ENCODE results near the gene SYT8. TPM values are rescaled to one million over a fixed set of nuclear protein-coding genes. Genes with fewer than 3 reads are reported as not detected.
"Not testable (repeated sequence)": the region's sequence is repeated elsewhere in the genome, so short reads cannot be mapped to it uniquely, and the experiment has no call there.

The SYT8 gene
- total and polyA plus RNA-seq, 2 of the 8 experiments (the other 6 are each of a cell fraction or from before 2014, with no cell fraction given): not detected

GRCh38 chr11:1886551-1886950 lies 51.8 kb downstream of the SYT8 start:
- H2BK12ac ChIP-seq (ENCODE audit: low read depth, low read length); H3K56ac ChIP-seq (replicated peaks; ENCODE audit: insufficient read length, low read depth, low read length); H2BK15ac ChIP-seq (ENCODE audit: low read length); H3K23ac ChIP-seq (ENCODE audit: insufficient read length); H2BK20ac ChIP-seq (ENCODE audit: low read length); H4K5ac ChIP-seq (ENCODE audit: insufficient read length, low read depth, low read length); H4K8ac ChIP-seq (ENCODE audit: extremely low read depth, insufficient read depth, low read length); H2AK5ac ChIP-seq (ENCODE audit: low read depth, low read length); FAIRE-seq; H3K79me1 ChIP-seq (ENCODE audit: low read depth, low read length); H4K91ac ChIP-seq (replicated peaks; ENCODE audit: insufficient read length, low read length); H4K20me1 ChIP-seq (replicated peaks in 1 of 2; ENCODE audit: control insufficient read depth in 1 of 2, insufficient read depth in 2 of 2, low read length in 2 of 2); DNase-seq (ENCODE audit: low read depth in 1 of 2, low spot score in 2 of 2); H3K36me3 ChIP-seq (ENCODE audit: control insufficient read depth in 2 of 4, insufficient read depth in 4 of 4, low read length in 3 of 4); H3K4me3 ChIP-seq (ENCODE audit: extremely low read depth in 1 of 4, insufficient read depth in 2 of 4, low read depth in 3 of 4, low read length in 4 of 4); H3K4me1 ChIP-seq (replicated peaks in 1 of 4; ENCODE audit: control insufficient read depth in 3 of 4, insufficient read depth in 4 of 4, low read length in 3 of 4); H3K79me2 ChIP-seq (ENCODE audit: control insufficient read depth in 1 of 2, insufficient read depth in 2 of 2, low read length in 2 of 2); H2BK5ac ChIP-seq (ENCODE audit: low read depth, low read length); H3K18ac ChIP-seq (ENCODE audit: extremely low read depth, low read length); POLR2A ChIA-PET (ENCODE audit: partially characterized antibody); H2AFZ ChIP-seq (ENCODE audit: low read length); H3K27me3 ChIP-seq (replicated peaks in 1 of 4; ENCODE audit: control insufficient read depth in 3 of 4, extremely low read depth in 1 of 4, insufficient read depth in 3 of 4, low read length in 3 of 4); H3K9ac ChIP-seq (replicated peaks in 1 of 4; ENCODE audit: extremely low read depth in 1 of 4, low read depth in 3 of 4, low read length in 3 of 4); H2BK120ac ChIP-seq (replicated peaks; ENCODE audit: low read depth, low read length); H3K4me2 ChIP-seq (ENCODE audit: insufficient read depth in 1 of 2, low read depth in 2 of 2, low read length in 2 of 2); H3K9me3 ChIP-seq (ENCODE audit: insufficient read depth in 2 of 2, low read depth in 1 of 2, low read length in 1 of 2); H3K14ac ChIP-seq (ENCODE audit: insufficient read length); H3K4ac ChIP-seq (replicated peaks; ENCODE audit: insufficient read length, low read depth, low read length); H3K27ac ChIP-seq (ENCODE audit: low read depth, low read length): not testable (repeated sequence)
- WGBS, 2 experiments (ENCODE audit: extremely low coverage in 1 of 2, insufficient coverage in 1 of 2, insufficient read length in 1 of 2, insufficient replicate concordance in 2 of 2, low coverage in 1 of 2, low lambda C conversion rate in 2 of 2, missing lambda C conversion rate in 1 of 2): 83% methylated on average over 13 of the region's 13 CpGs; no CpG with 5 or more reads in 1 of the 2 experiments
- CTCF ChIA-PET (ENCODE audit: partially characterized antibody): interaction anchor here (1.6 to 1.8 kb wide), 2 partner anchors 8 to 10 kb away, joined by 6 to 7 read pairs; no protein-coding TSS in a partner anchor
- H3K23me2 ChIP-seq (ENCODE audit: low read depth, low read length): peaks cover 16% of the 10 kb centered on the region; the same call in 1 of the 2 replicates

Small RNA genes lying within 50 kb of the gene (microRNA-seq; reads per million reads assigned to microRNA genes)
- gene MIR4298 (ENCODE audit: borderline microRNAs expressed in 2 of 2, borderline number of aligned reads in 2 of 2, borderline replicate concordance in 1 of 2) (0 reads per million in 2 experiments), gene MIR7847 (ENCODE audit: borderline microRNAs expressed in 2 of 2, borderline number of aligned reads in 2 of 2, borderline replicate concordance in 1 of 2) (0 reads per million in 2 experiments)

Small RNA genes lying within 50 kb of the gene (small RNA-seq; reads per million reads assigned to genes)
- not detected for gene AC051649.1 (ENCODE audit: insufficient read depth)
- gene MIR4298 (ENCODE audit: insufficient read depth): not detected

Other genes with a start within 250 kb of the SYT8 start
- not detected in 2 replicates for gene KRTAP5-1, start 249.7 kb upstream of the SYT8 start, total RNA-seq (2021; fragmentation: NEBNext Ultra II Directional; extraction: Animal tissue kit (Norgen Biotek cat#: 25700))
- gene KRTAP5-1, start 249.7 kb upstream of the SYT8 start, polyA plus RNA-seq (2011; rRNA removed): not detected in 2 replicates
- not detected in 2 replicates for gene KRTAP5-2, start 236.7 kb upstream of the SYT8 start, total RNA-seq (2021; fragmentation: NEBNext Ultra II Directional; extraction: Animal tissue kit (Norgen Biotek cat#: 25700))
- not detected in 2 replicates for gene KRTAP5-2, start 236.7 kb upstream of the SYT8 start, polyA plus RNA-seq (2011; rRNA removed)
- not detected in 2 replicates for gene KRTAP5-3, start 226.5 kb upstream of the SYT8 start, total RNA-seq (2021; fragmentation: NEBNext Ultra II Directional; extraction: Animal tissue kit (Norgen Biotek cat#: 25700))
- gene KRTAP5-3, start 226.5 kb upstream of the SYT8 start, polyA plus RNA-seq (2011; rRNA removed): not detected in 2 replicates
- not detected in 2 replicates for gene KRTAP5-4, start 212.9 kb upstream of the SYT8 start, total RNA-seq (2021; fragmentation: NEBNext Ultra II Directional; extraction: Animal tissue kit (Norgen Biotek cat#: 25700))
- gene KRTAP5-4, start 212.9 kb upstream of the SYT8 start, polyA plus RNA-seq (2011; rRNA removed): not detected in 2 replicates
- gene KRTAP5-5, start 205.2 kb upstream of the SYT8 start, total RNA-seq (2021; fragmentation: NEBNext Ultra II Directional; extraction: Animal tissue kit (Norgen Biotek cat#: 25700)): not detected in 2 replicates
- 0.09 TPM in 1 of 2 replicates, not detected in the other for gene KRTAP5-5, start 205.2 kb upstream of the SYT8 start, polyA plus RNA-seq (2011; rRNA removed)
- not detected in 2 replicates for gene KRTAP5-6, start 137.8 kb upstream of the SYT8 start, total RNA-seq (2021; fragmentation: NEBNext Ultra II Directional; extraction: Animal tissue kit (Norgen Biotek cat#: 25700))
- not detected in 2 replicates for gene KRTAP5-6, start 137.8 kb upstream of the SYT8 start, polyA plus RNA-seq (2011; rRNA removed)
- gene IFITM10, start 84.4 kb upstream of the SYT8 start, total RNA-seq (2021; fragmentation: NEBNext Ultra II Directional; extraction: Animal tissue kit (Norgen Biotek cat#: 25700)): 0.22 and 0.23 TPM in 2 replicates
- 0.08 and 0.14 TPM in 2 replicates for gene IFITM10, start 84.4 kb upstream of the SYT8 start, polyA plus RNA-seq (2011; rRNA removed)
- gene CTSD, start 71.1 kb upstream of the SYT8 start, total RNA-seq (2021; fragmentation: NEBNext Ultra II Directional; extraction: Animal tissue kit (Norgen Biotek cat#: 25700)): 169 and 182 TPM in 2 replicates
- 173 and 243 TPM in 2 replicates for gene CTSD, start 71.1 kb upstream of the SYT8 start, polyA plus RNA-seq (2011; rRNA removed)
- gene TNNI2, start 4.0 kb downstream of the SYT8 start, total RNA-seq (2021; fragmentation: NEBNext Ultra II Directional; extraction: Animal tissue kit (Norgen Biotek cat#: 25700)): not detected in 2 replicates
- gene TNNI2, start 4.0 kb downstream of the SYT8 start, polyA plus RNA-seq (2011; rRNA removed): 0.39 TPM in 1 of 2 replicates, not detected in the other
- not detected in 2 replicates for gene LSP1, start 18.1 kb downstream of the SYT8 start, total RNA-seq (2021; fragmentation: NEBNext Ultra II Directional; extraction: Animal tissue kit (Norgen Biotek cat#: 25700))
- gene LSP1, start 18.1 kb downstream of the SYT8 start, polyA plus RNA-seq (2011; rRNA removed): 0.03 TPM in 1 of 2 replicates, not detected in the other
- gene PRR33, start 56.9 kb downstream of the SYT8 start, total RNA-seq (2021; fragmentation: NEBNext Ultra II Directional; extraction: Animal tissue kit (Norgen Biotek cat#: 25700)): not detected in 2 replicates
- gene PRR33, start 56.9 kb downstream of the SYT8 start, polyA plus RNA-seq (2011; rRNA removed): 0.02 and 0.08 TPM in 2 replicates
- gene TNNT3, start 84.7 kb downstream of the SYT8 start, total RNA-seq (2021; fragmentation: NEBNext Ultra II Directional; extraction: Animal tissue kit (Norgen Biotek cat#: 25700)): not detected in 2 replicates
- not detected in 2 replicates for gene TNNT3, start 84.7 kb downstream of the SYT8 start, polyA plus RNA-seq (2011; rRNA removed)
- gene MRPL23, start 112.3 kb downstream of the SYT8 start, total RNA-seq (2021; fragmentation: NEBNext Ultra II Directional; extraction: Animal tissue kit (Norgen Biotek cat#: 25700)): 86.0 and 86.4 TPM in 2 replicates
- 244 and 281 TPM in 2 replicates for gene MRPL23, start 112.3 kb downstream of the SYT8 start, polyA plus RNA-seq (2011; rRNA removed)
- gene H19, start 162.9 kb downstream of the SYT8 start, total RNA-seq (2021; fragmentation: NEBNext Ultra II Directional; extraction: Animal tissue kit (Norgen Biotek cat#: 25700)): 5.2 and 5.6 TPM in 2 replicates
- 10.0 and 16.2 TPM in 2 replicates for gene H19, start 162.9 kb downstream of the SYT8 start, polyA plus RNA-seq (2011; rRNA removed)